GM12878 (cell line): ENCODE data around the gene NUDT1. TPM values are rescaled to one million over a fixed set of nuclear protein-coding genes. Genes with fewer than 3 reads are reported as not detected.

Source experiments
- microRNA-seq: library from miRNA; unstranded; fragments of <30 nt; microRNA quantifications from one replicate; pipeline ENCODE4, GENCODE V29; 2018
- polyA plus RNA-seq, 11 experiments: library from polyadenylated mRNA; depleted of rRNA in 4 of 11; unstranded in 6 of 11; stranded (reverse) in 5 of 11; fragments of >200 nt; fragmentation: Nextera tagmentation in 4 of 11; fragmentation: Illumina TruSeq in 1 of 11; extraction: Ambion mirVana in 4 of 11; extraction: Trizol in 1 of 11; gene quantifications; 1 replicate in 1 of 11; 2 replicates in 10 of 11; pipeline versions ENCODE4 v1.2.1 to v1.2.3, GENCODE V29; 2011 to 2016; ENCODE audit warnings: inconsistent platforms in 2 of 11, missing spikeins in 2 of 11, low read depth in 1 of 11
- total RNA-seq, 4 experiments: library from RNA; depleted of rRNA in 3 of 4; stranded (reverse); fragments of >200 nt in 3 of 4; fragmentation: Illumina TruSeq in 1 of 4; extraction: Trizol in 1 of 4; gene quantifications; 2 replicates each; pipeline versions ENCODE4 v1.2.1 to v1.2.3, GENCODE V29; 2013 to 2021

The NUDT1 gene
- total and polyA plus RNA-seq, 10 of the 15 experiments (the other 5 are each of a cell fraction or from before 2014, with no cell fraction given) = 7.7 to 122 (median 59.2) TPM

Small RNAs within 50 kb of the gene (microRNA-seq; reads per million reads assigned to microRNA genes)
- 0.94 reads per million for gene MIR6836

Other genes starting within 250 kb of the NUDT1 start
- gene MAD1L1, start 9.3 kb upstream of the NUDT1 start, total RNA-seq (2014; rRNA removed) = 70.5 and 75.7 TPM in 2 replicates
- gene MAD1L1, start 9.3 kb upstream of the NUDT1 start, total RNA-seq (2014; rRNA removed; fragmentation: Illumina TruSeq; extraction: Trizol) = 17.1 and 18.7 TPM in 2 replicates
- gene MAD1L1, start 9.3 kb upstream of the NUDT1 start, total RNA-seq (2021) = 56.5 and 56.6 TPM in 2 replicates
- 18.6 and 33.4 TPM in 2 replicates for gene MAD1L1, start 9.3 kb upstream of the NUDT1 start, polyA plus RNA-seq (2011; rRNA removed)
- gene MAD1L1, start 9.3 kb upstream of the NUDT1 start, polyA plus RNA-seq (2014; fragmentation: Illumina TruSeq; extraction: Trizol) = 2.4 and 8.1 TPM in 2 replicates
- gene MAD1L1, start 9.3 kb upstream of the NUDT1 start, polyA plus RNA-seq (2014; fragmentation: Nextera tagmentation; extraction: Ambion mirVana) = 1 to 10 TPM; 2.2 to 5.1 TPM
- 43.2 and 63.4 TPM in 2 replicates for gene MAD1L1, start 9.3 kb upstream of the NUDT1 start, polyA plus RNA-seq (2014; rRNA removed)
- 10 to 100 TPM; 73.1 to 76.8 TPM for gene MAD1L1, start 9.3 kb upstream of the NUDT1 start, polyA plus RNA-seq (2016; fragmentation: Nextera tagmentation; extraction: Ambion mirVana)
- gene MRM2, start within 50 bp of the NUDT1 start, total RNA-seq (2014; rRNA removed) = 57.1 and 61.7 TPM in 2 replicates
- 54.8 and 60.1 TPM in 2 replicates for gene MRM2, start within 50 bp of the NUDT1 start, total RNA-seq (2014; rRNA removed; fragmentation: Illumina TruSeq; extraction: Trizol)
- 61.2 and 62.9 TPM in 2 replicates for gene MRM2, start within 50 bp of the NUDT1 start, total RNA-seq (2021)
- gene MRM2, start within 50 bp of the NUDT1 start, polyA plus RNA-seq (2011; rRNA removed) = 34.8 and 43.2 TPM in 2 replicates
- 75.6 and 79.8 TPM in 2 replicates for gene MRM2, start within 50 bp of the NUDT1 start, polyA plus RNA-seq (2014; fragmentation: Illumina TruSeq; extraction: Trizol)
- 10 to 100 TPM; 91.4 to 92.9 TPM for gene MRM2, start within 50 bp of the NUDT1 start, polyA plus RNA-seq (2014; fragmentation: Nextera tagmentation; extraction: Ambion mirVana)
- 58.9 and 59.2 TPM in 2 replicates for gene MRM2, start within 50 bp of the NUDT1 start, polyA plus RNA-seq (2014; rRNA removed)
- gene MRM2, start within 50 bp of the NUDT1 start, polyA plus RNA-seq (2016; fragmentation: Nextera tagmentation; extraction: Ambion mirVana) = 100 to 1,000 TPM; 125 to 128 TPM
- 40.5 and 42.2 TPM in 2 replicates for gene SNX8, start 72.2 kb downstream of the NUDT1 start, total RNA-seq (2014; rRNA removed)
- gene SNX8, start 72.2 kb downstream of the NUDT1 start, total RNA-seq (2014; rRNA removed; fragmentation: Illumina TruSeq; extraction: Trizol) = 46.5 and 51.6 TPM in 2 replicates
- gene SNX8, start 72.2 kb downstream of the NUDT1 start, total RNA-seq (2021) = 150 and 156 TPM in 2 replicates
- 92.1 and 210 TPM in 2 replicates for gene SNX8, start 72.2 kb downstream of the NUDT1 start, polyA plus RNA-seq (2011; rRNA removed)
- 19.4 and 79.8 TPM in 2 replicates for gene SNX8, start 72.2 kb downstream of the NUDT1 start, polyA plus RNA-seq (2014; fragmentation: Illumina TruSeq; extraction: Trizol)
- 10 to 100 TPM in 1 of 2 experiments, 1 to 10 TPM in 1; 6.4 to 21.5 TPM for gene SNX8, start 72.2 kb downstream of the NUDT1 start, polyA plus RNA-seq (2014; fragmentation: Nextera tagmentation; extraction: Ambion mirVana)
- 115 and 118 TPM in 2 replicates for gene SNX8, start 72.2 kb downstream of the NUDT1 start, polyA plus RNA-seq (2014; rRNA removed)
- gene SNX8, start 72.2 kb downstream of the NUDT1 start, polyA plus RNA-seq (2016; fragmentation: Nextera tagmentation; extraction: Ambion mirVana) = 100 to 1,000 TPM; 118 to 133 TPM
- 154 and 166 TPM in 2 replicates for gene EIF3B, start 112.6 kb downstream of the NUDT1 start, total RNA-seq (2014; rRNA removed)
- gene EIF3B, start 112.6 kb downstream of the NUDT1 start, total RNA-seq (2014; rRNA removed; fragmentation: Illumina TruSeq; extraction: Trizol) = 197 and 221 TPM in 2 replicates
- gene EIF3B, start 112.6 kb downstream of the NUDT1 start, total RNA-seq (2021) = 232 and 251 TPM in 2 replicates
- 138 and 140 TPM in 2 replicates for gene EIF3B, start 112.6 kb downstream of the NUDT1 start, polyA plus RNA-seq (2011; rRNA removed)
- 275 and 289 TPM in 2 replicates for gene EIF3B, start 112.6 kb downstream of the NUDT1 start, polyA plus RNA-seq (2014; fragmentation: Illumina TruSeq; extraction: Trizol)
- gene EIF3B, start 112.6 kb downstream of the NUDT1 start, polyA plus RNA-seq (2014; fragmentation: Nextera tagmentation; extraction: Ambion mirVana) = 10 to 100 TPM; 17.6 to 52.4 TPM
- gene EIF3B, start 112.6 kb downstream of the NUDT1 start, polyA plus RNA-seq (2014; rRNA removed) = 167 and 173 TPM in 2 replicates
- gene EIF3B, start 112.6 kb downstream of the NUDT1 start, polyA plus RNA-seq (2016; fragmentation: Nextera tagmentation; extraction: Ambion mirVana) = 100 to 1,000 TPM in 1 of 2 experiments, 10 to 100 TPM in 1; 36.9 to 126 TPM
- gene CHST12, start 161.4 kb downstream of the NUDT1 start, total RNA-seq (2014; rRNA removed) = 2.0 and 2.4 TPM in 2 replicates
- gene CHST12, start 161.4 kb downstream of the NUDT1 start, total RNA-seq (2014; rRNA removed; fragmentation: Illumina TruSeq; extraction: Trizol) = 0.78 and 1.1 TPM in 2 replicates
- 6.9 and 8.4 TPM in 2 replicates for gene CHST12, start 161.4 kb downstream of the NUDT1 start, total RNA-seq (2021)
- gene CHST12, start 161.4 kb downstream of the NUDT1 start, polyA plus RNA-seq (2011; rRNA removed) = 5.9 and 14.2 TPM in 2 replicates
- gene CHST12, start 161.4 kb downstream of the NUDT1 start, polyA plus RNA-seq (2014; fragmentation: Illumina TruSeq; extraction: Trizol) = 0.19 and 0.43 TPM in 2 replicates
- under 1 TPM; 0.05 to 0.33 TPM for gene CHST12, start 161.4 kb downstream of the NUDT1 start, polyA plus RNA-seq (2014; fragmentation: Nextera tagmentation; extraction: Ambion mirVana)
- 4.2 and 6.0 TPM in 2 replicates for gene CHST12, start 161.4 kb downstream of the NUDT1 start, polyA plus RNA-seq (2014; rRNA removed)
- 10 to 100 TPM; 11.8 TPM for gene CHST12, start 161.4 kb downstream of the NUDT1 start, polyA plus RNA-seq (2016; fragmentation: Nextera tagmentation; extraction: Ambion mirVana)
- gene GRIFIN, start 234.2 kb downstream of the NUDT1 start, total RNA-seq (2014; rRNA removed) = not detected in 2 replicates
- not detected in 2 replicates for gene GRIFIN, start 234.2 kb downstream of the NUDT1 start, total RNA-seq (2014; rRNA removed; fragmentation: Illumina TruSeq; extraction: Trizol)
- gene GRIFIN, start 234.2 kb downstream of the NUDT1 start, total RNA-seq (2021) = not detected in 2 replicates
- gene GRIFIN, start 234.2 kb downstream of the NUDT1 start, polyA plus RNA-seq (2011; rRNA removed) = not detected in 2 replicates
- not detected in 2 replicates for gene GRIFIN, start 234.2 kb downstream of the NUDT1 start, polyA plus RNA-seq (2014; fragmentation: Illumina TruSeq; extraction: Trizol)
- not detected for gene GRIFIN, start 234.2 kb downstream of the NUDT1 start, polyA plus RNA-seq (2014; fragmentation: Nextera tagmentation; extraction: Ambion mirVana)
- gene GRIFIN, start 234.2 kb downstream of the NUDT1 start, polyA plus RNA-seq (2014; rRNA removed) = not detected in 2 replicates
- not detected for gene GRIFIN, start 234.2 kb downstream of the NUDT1 start, polyA plus RNA-seq (2016; fragmentation: Nextera tagmentation; extraction: Ambion mirVana)